HUES6 (cell line): ENCODE measurements around the gene CYP19A1.

Experiments used
- H3K27ac ChIP-seq: 2 replicates; pipeline ENCODE4 v1.7.0; 2013; ENCODE audit warnings: low read depth, mild to moderate bottlenecking, low read length, inconsistent platforms
- H3K27me3 ChIP-seq: 2 replicates; pipeline ENCODE4 v1.6.1; 2013; ENCODE audit warnings: low read length; ENCODE audit not compliant: control insufficient read depth, insufficient read depth
- H3K36me3 ChIP-seq: 2 replicates; pipeline ENCODE4 v1.6.1; 2013; ENCODE audit warnings: low read length; ENCODE audit not compliant: control insufficient read depth, insufficient read depth
- H3K4me1 ChIP-seq: 2 replicates; pipeline ENCODE4 v1.6.1; 2013; ENCODE audit warnings: low read length; ENCODE audit not compliant: control insufficient read depth, insufficient read depth
- H3K4me3 ChIP-seq: 2 replicates; pipeline ENCODE4 v1.5.1; 2013; ENCODE audit warnings: low read depth, low read length
- H3K9ac ChIP-seq: one replicate; pipeline ENCODE4 v1.6.1; 2013; ENCODE audit warnings: mild to moderate bottlenecking, low read length
- H3K9me3 ChIP-seq: 2 replicates; pipeline ENCODE4 v1.6.1; 2013; ENCODE audit warnings: low read depth, low read length; ENCODE audit not compliant: control insufficient read depth, insufficient read depth

Gene CYP19A1

DNA sequence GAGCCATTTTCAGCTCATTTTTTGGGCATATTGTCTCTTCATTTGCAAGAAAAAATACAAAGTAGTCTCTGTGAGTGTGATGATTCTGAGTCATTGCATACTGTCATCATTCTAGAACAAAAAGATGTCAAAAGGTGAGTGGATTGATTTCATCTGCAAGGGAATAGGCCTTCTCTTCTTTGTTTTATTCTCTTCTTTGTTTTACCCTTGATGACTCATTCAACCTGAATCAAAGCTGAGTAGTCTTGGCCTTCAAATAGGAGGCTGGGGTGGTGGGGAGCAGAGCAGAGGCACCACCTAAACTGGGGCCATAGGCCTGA, 25.4 kb downstream of the CYP19A1 start:
- H3K9me3 ChIP-seq, result no peaks in the 10 kb centered on the region
- no peak overlapping the region for H3K27ac ChIP-seq
- no peak overlapping the region for H3K4me3 ChIP-seq
- H3K36me3 ChIP-seq, result no peaks in the 10 kb centered on the region
- H3K4me1 ChIP-seq, result peaks cover 13% of the 10 kb centered on the region; the same call in 1 of the 2 replicates
- no peak overlapping the region for H3K9ac ChIP-seq
- H3K27me3 ChIP-seq, result no peaks in the 10 kb centered on the region

DNA sequence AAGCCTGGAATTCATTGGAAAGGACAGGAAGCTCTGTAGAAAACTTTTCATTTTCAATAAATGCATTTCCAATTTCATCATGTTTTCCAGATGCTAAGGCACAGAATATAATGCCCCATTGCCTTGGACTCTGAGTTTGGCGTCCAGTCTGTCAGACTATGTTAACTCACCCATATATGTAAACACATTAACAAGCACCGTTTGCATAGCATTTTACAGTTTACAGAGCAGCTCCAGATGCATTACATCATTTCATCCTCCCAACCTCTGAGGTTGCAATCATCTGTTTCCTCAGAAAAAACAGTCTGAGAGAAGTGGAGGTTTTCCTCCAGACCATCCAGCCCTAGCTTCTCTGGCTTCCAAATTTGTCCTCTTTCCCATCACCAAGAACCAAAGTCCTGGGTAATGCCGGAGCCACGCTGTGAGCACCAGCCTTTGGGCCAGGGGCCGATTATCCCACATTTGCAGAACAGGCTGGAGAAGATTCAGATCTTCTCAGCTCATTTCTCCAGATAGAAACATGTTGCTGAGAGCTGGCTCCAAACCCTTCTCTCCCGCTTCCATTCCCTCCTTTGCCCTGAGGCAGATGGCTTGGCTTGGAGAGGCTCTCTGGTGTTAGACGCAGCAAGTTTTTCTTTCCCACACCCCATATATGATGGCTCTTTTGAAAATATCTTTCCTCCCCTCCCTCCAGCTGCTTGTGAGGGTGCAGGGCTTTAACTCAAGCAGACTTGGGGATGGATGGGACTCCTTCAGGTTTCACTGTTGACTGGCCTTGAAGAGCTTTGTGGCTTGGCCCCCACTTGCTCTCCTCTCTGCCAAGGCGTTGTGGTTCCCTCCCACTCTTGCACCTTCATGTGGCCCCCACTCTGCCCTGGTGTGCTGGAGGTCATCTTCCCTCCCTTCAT, 26.0 kb downstream of the CYP19A1 start:
- Histone ChIP-seq H3K36me3 (no peaks in the 10 kb centered on the region), H3K4me3 (no peak overlapping the region), H3K9me3 (no peaks in the 10 kb centered on the region), H3K4me1 (peaks cover 13% of the 10 kb centered on the region; the same call in 1 of the 2 replicates), H3K27ac (no peak overlapping the region), H3K27me3 (no peaks in the 10 kb centered on the region; the same call in 1 of the 2 replicates), H3K9ac (no peak overlapping the region)

DNA sequence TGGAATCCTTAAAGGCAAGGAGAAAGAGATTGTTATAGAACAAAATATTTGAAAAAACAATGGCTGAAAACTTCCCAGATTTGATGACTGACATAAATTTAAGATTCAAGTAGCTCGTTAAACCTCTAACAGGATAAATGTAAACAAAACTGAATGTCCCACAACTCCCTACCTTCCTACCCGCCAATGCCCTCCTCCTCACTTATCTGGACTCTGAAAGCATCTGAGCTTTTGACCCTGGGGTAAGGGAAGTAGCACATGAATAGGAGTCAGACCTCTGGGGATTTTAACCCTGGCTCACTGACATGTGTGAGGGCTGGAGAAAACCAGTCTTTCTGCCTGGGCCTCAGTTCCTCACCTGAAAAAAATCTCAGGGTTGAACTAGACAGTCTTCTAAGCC, 26.9 kb downstream of the CYP19A1 start:
- H3K9me3 ChIP-seq, result no peaks in the 10 kb centered on the region
- no peak overlapping the region for H3K4me3 ChIP-seq
- H3K4me1 ChIP-seq, result peaks cover 13% of the 10 kb centered on the region; the same call in 1 of the 2 replicates
- no peak overlapping the region for H3K27ac ChIP-seq
- H3K9ac ChIP-seq, result no peak overlapping the region
- H3K27me3 ChIP-seq, result no peaks in the 10 kb centered on the region; the same call in 1 of the 2 replicates
- no peaks in the 10 kb centered on the region for H3K36me3 ChIP-seq

DNA sequence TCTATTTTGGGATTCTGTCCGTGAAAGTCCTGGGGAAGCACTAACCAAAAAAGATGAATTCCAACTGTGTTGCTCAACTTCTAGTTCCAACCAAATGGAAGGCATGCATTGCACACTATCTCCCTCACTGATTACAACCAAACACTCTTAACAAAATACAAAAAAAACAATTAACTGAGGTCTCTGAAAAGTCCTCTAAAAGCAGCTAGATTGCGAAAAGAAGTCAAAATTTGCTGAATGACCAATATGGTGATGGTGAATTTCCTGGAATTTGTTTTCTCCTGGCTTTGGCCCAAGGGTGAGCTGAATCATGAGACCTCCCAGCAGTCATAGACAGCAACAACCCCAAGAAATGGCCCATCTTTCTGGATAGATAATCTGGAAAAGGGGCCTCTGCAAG, 28.3 kb downstream of the CYP19A1 start:
- Histone ChIP-seq H3K4me3 (no peak overlapping the region), H3K9ac (no peak overlapping the region), H3K4me1 (peaks cover 12% of the 10 kb centered on the region; the same call in 1 of the 2 replicates), H3K27ac (no peak overlapping the region), H3K9me3 (no peaks in the 10 kb centered on the region), H3K36me3 (no peaks in the 10 kb centered on the region), H3K27me3 (no peaks in the 10 kb centered on the region; the same call in 1 of the 2 replicates)

DNA sequence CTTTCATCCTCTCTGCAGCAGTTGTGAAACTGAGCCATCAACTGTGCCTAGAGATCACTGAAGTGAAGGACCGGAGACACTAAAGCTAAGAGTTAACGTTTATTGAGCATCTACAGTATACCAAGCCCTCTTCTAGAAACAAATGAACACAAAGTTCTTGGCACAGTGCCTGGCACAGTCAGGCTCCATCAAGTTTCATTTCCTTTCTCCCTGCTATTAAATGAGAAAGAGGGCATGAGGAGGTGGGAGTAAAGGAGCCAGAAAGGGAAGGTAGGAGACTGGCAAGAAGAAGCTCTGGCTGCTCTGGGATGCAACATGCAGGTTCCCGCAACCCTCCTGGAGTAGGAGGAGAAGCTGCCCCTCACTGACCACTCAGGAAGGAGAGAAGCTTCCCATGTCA, 30.6 kb downstream of the CYP19A1 start:
- H3K4me3 ChIP-seq, result no peak overlapping the region
- no peak overlapping the region for H3K27ac ChIP-seq
- no peaks in the 10 kb centered on the region for H3K36me3 ChIP-seq
- no peak overlapping the region for H3K9ac ChIP-seq
- H3K9me3 ChIP-seq, result no peaks in the 10 kb centered on the region
- H3K4me1 ChIP-seq, result 0 out of 2 replicates have a peak, but pooled peaks cover 6% of the 10 kb centered on the region
- no peaks in the 10 kb centered on the region; the same call in 1 of the 2 replicates for H3K27me3 ChIP-seq

DNA sequence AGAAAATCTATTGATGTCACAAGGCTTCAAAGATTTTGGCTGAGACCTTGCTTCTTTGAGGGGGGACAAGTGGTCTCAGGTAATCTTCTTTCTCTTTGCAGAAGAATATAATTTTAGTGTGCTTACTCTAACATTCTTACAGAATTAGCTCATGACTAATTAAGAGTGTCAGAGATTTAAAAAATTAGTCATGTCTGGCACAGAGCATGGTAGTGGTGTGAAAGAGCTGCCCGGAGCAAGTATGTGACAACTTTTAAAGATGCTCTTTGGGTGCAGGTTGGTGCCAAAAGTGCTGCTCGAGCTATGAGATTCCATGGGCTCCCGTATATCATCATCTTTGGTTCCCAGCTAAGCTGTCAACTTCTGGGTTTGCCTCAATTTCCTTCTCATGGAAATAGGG, 31.1 kb downstream of the CYP19A1 start:
- H3K9me3 ChIP-seq, result no peaks in the 10 kb centered on the region
- H3K4me1 ChIP-seq, result 0 out of 2 replicates have a peak, but pooled peaks cover under 1% of the 10 kb centered on the region
- no peaks in the 10 kb centered on the region; the same call in 1 of the 2 replicates for H3K27me3 ChIP-seq
- no peak overlapping the region for H3K4me3 ChIP-seq
- no peaks in the 10 kb centered on the region for H3K36me3 ChIP-seq
- no peak overlapping the region for H3K27ac ChIP-seq
- no peak overlapping the region for H3K9ac ChIP-seq

DNA sequence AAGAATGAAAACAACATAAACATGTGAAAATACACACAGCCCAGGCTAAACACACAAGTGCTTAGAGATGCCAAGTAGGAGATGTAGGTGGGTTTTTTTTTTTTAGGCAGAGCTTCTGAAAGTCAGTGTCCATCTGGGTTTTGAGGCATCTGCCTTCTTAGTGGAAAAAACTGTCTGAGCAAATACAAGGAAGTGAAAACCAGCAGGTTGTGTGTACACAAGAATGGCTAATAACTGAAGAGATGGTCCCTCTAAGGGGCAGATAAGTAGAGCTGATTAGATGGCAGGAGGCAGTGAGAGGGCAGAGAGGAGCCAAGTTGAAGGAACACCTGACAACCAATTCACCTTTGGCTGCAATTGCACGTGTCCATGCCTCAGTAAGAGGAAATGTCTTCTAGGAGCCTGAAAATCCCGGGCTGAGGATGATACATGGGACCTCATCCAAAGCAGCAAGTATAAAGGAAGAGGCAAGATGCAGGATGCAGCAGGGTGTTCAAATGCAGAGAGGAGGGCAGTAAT, 34.9 kb downstream of the CYP19A1 start:
- no peaks in the 10 kb centered on the region for H3K4me1 ChIP-seq
- no peak overlapping the region for H3K27ac ChIP-seq
- no peaks in the 10 kb centered on the region for H3K36me3 ChIP-seq

DNA sequence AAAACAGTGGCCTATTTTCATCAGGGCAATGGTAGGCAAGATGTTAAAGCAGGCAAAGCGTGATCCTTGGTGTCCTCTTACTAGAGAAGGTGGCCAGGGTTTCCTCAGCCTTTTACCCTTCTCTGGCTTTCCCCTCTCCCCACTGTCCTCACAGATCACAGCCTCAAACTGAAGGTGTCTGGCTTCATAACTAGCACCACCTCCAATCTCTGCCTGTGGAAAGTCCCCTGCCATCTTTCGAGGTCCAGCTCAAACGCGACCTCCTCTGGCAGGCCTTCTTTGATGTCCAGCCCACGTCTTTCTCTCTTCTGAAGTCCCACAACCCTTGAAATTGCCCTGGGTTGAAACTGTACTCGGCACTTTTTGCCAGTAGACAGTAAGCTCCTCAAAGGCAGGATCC, 35.9 kb downstream of the CYP19A1 start:
- Histone ChIP-seq H3K36me3 (no peaks in the 10 kb centered on the region), H3K27ac (no peak overlapping the region), H3K9ac (no peak overlapping the region), H3K9me3 (no peaks in the 10 kb centered on the region), H3K27me3 (no peaks in the 10 kb centered on the region), H3K4me3 (no peak overlapping the region), H3K4me1 (no peaks in the 10 kb centered on the region)

More for the DNA sequence above, 34.9 kb downstream of the CYP19A1 start:
- no peaks in the 10 kb centered on the region; the same call in 1 of the 2 replicates for H3K27me3 ChIP-seq
- no peak overlapping the region for H3K4me3 ChIP-seq
- no peaks in the 10 kb centered on the region for H3K9me3 ChIP-seq
- H3K9ac ChIP-seq, result no peak overlapping the region

DNA sequence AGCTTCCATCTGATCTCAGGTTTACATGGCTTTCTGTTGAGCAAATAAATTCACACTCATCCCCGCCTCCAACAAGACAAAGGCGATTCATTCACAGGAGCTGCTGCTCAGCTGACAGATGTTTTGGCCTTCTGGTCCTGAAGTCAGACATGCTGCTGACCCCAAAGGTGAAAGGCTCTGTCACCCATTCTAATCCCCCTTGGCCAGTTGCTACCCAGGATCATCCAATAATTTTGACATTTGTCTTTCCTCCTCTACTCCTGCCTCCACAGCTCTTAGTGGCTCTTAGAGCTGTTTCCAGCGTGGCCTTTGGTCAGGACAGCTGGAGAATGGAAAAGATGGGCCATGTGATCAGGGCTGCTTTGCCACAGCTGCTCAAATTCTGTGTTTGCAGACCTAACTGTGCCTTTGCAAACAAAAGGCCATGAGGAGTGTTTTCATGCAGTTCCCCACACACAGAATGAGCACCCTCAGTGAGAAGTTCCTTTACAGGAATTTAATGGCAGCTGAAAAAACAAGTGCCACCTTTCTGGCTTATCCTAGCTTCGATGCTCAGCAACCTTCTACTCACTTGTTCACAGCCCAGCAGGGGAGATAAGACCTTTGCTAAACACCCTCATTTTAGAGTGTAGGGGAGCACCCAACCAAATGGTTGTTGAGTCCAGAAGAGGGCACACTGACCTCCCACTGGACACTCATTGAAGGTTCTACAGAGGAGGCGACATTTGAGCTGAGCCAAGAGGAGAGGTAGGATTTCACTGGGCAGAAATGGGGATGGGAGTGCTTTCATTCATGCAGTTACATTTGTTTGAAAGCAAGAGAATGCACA, 39.0 kb downstream of the CYP19A1 start:
- no peak overlapping the region for H3K27ac ChIP-seq
- H3K36me3 ChIP-seq, result no peaks in the 10 kb centered on the region
- H3K9ac ChIP-seq, result no peak overlapping the region
- H3K9me3 ChIP-seq, result 0 out of 2 replicates have a peak, but pooled peaks cover 3% of the 10 kb centered on the region
- H3K27me3 ChIP-seq, result no peaks in the 10 kb centered on the region
- H3K4me1 ChIP-seq, result no peaks in the 10 kb centered on the region
- no peak overlapping the region for H3K4me3 ChIP-seq

DNA sequence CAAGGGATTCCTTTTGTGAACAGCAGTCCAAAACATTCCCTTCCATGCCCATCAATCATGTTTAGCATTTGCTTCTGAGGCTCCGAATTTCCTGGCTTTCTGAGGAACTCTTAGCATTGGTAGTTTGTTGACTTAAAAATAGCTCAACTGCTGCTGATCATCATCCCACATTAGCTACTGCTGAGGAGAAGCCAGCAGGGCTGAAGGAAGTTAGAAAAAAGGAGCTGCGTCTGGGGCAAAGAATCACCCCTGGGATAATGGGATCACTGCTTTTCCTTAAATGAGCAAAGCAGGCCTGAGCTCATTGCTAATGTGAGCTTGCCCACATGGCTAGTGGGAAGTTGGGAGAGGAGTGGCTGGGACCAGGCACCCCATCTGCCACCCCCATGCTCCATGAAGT, 39.8 kb downstream of the CYP19A1 start:
- Histone ChIP-seq H3K27ac (no peak overlapping the region), H3K4me1 (no peaks in the 10 kb centered on the region), H3K9ac (no peak overlapping the region)

More for the DNA sequence above, 39.8 kb downstream of the CYP19A1 start:
- Histone ChIP-seq H3K27me3 (no peaks in the 10 kb centered on the region), H3K36me3 (no peaks in the 10 kb centered on the region), H3K4me3 (no peak overlapping the region), H3K9me3 (peaks cover 4% of the 10 kb centered on the region)
